ENCODE results near the gene ZNF138. TPM values are rescaled to one million over a fixed set of nuclear protein-coding genes. Genes with fewer than 3 reads are reported as not detected.

Gene ZNF138
- total and polyA plus RNA-seq, 10 of the 15 experiments (the other 5 are each of a cell fraction or from before 2014, with no cell fraction given): 5.9 to 14.9 (median 12.4) TPM

DNA sequence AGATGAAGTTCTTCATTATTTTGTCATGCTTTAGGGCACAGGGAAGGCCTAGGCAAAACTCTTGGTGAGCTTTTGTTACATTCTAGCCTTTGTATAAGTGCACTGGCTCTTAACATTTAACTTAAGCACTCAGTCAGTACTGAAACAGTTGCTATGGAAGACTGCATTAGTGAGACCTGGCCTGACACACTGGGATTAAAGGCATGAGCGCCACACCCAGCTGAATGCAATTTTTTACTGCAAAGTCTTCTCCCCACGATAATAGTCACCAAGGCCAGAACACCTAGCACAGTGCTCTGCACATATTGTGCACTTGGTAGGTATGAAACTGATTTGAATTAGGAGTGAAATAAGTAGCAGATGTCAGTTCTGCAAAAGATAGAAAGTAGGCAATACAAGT lies 41.2 kb upstream of the ZNF138 start (continued):
- TF ChIP-seq, protein P1, sequence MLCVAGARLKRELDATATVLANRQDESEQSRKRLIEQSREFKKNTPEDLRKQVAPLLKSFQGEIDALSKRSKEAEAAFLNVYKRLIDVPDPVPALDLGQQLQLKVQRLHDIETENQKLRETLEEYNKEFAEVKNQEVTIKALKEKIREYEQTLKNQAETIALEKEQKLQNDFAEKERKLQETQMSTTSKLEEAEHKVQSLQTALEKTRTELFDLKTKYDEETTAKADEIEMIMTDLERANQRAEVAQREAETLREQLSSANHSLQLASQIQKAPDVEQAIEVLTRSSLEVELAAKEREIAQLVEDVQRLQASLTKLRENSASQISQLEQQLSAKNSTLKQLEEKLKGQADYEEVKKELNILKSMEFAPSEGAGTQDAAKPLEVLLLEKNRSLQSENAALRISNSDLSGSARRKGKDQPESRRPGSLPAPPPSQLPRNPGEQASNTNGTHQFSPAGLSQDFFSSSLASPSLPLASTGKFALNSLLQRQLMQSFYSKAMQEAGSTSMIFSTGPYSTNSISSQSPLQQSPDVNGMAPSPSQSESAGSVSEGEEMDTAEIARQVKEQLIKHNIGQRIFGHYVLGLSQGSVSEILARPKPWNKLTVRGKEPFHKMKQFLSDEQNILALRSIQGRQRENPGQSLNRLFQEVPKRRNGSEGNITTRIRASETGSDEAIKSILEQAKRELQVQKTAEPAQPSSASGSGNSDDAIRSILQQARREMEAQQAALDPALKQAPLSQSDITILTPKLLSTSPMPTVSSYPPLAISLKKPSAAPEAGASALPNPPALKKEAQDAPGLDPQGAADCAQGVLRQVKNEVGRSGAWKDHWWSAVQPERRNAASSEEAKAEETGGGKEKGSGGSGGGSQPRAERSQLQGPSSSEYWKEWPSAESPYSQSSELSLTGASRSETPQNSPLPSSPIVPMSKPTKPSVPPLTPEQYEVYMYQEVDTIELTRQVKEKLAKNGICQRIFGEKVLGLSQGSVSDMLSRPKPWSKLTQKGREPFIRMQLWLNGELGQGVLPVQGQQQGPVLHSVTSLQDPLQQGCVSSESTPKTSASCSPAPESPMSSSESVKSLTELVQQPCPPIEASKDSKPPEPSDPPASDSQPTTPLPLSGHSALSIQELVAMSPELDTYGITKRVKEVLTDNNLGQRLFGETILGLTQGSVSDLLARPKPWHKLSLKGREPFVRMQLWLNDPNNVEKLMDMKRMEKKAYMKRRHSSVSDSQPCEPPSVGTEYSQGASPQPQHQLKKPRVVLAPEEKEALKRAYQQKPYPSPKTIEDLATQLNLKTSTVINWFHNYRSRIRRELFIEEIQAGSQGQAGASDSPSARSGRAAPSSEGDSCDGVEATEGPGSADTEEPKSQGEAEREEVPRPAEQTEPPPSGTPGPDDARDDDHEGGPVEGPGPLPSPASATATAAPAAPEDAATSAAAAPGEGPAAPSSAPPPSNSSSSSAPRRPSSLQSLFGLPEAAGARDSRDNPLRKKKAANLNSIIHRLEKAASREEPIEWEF (IDR thresholded peaks at IDR 0.05; ENCODE audit: insufficient replicate concordance, low read depth, low read length): no peak
- TF ChIP-seq, protein P2, sequence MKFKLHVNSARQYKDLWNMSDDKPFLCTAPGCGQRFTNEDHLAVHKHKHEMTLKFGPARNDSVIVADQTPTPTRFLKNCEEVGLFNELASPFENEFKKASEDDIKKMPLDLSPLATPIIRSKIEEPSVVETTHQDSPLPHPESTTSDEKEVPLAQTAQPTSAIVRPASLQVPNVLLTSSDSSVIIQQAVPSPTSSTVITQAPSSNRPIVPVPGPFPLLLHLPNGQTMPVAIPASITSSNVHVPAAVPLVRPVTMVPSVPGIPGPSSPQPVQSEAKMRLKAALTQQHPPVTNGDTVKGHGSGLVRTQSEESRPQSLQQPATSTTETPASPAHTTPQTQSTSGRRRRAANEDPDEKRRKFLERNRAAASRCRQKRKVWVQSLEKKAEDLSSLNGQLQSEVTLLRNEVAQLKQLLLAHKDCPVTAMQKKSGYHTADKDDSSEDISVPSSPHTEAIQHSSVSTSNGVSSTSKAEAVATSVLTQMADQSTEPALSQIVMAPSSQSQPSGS (IDR thresholded peaks at IDR 0.05; ENCODE audit: low read length): no peak
- no peak for TF ChIP-seq ZNF274 (IDR thresholded peaks at IDR 0.05; ENCODE audit: insufficient read depth, insufficient read length)

DNA sequence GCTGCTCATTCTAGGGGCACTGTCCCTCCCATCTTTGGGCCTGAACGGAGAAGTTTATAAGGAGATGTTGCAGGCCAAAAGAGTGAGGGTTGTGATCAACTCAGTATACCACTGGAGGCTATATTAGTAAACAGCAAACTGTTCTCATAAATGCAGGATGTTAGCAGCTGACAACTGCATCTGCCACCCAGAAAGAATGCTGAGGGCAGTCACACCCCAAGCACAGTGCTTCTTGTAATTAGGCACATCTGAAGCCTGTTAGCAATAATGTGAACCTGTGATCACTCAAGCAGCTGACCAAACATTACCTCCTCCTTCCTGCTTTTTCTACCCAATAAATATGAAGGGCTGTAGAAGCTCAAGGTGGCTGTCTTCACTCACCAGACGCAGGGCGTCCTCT lies 38.4 kb upstream of the ZNF138 start:
- Histone ChIP-seq H4K20me1 (ENCODE audit: control insufficient read depth, insufficient read depth) (no peaks in the 10 kb centered on the region), H3K4me1 (ENCODE audit: control insufficient read depth, insufficient read depth, low read length) (no peaks in the 10 kb centered on the region), H3K4me3 (no peak overlapping the region), H3K27me3 (replicated peaks in 1 of 2; ENCODE audit: control insufficient read depth in 2 of 2, insufficient read depth in 2 of 2, low read length in 1 of 2) (no peaks in the 10 kb centered on the region), H2AFZ (ENCODE audit: control insufficient read depth, low read depth, low read length) (no peak overlapping the region), H3K36me3 (ENCODE audit: control insufficient read depth in 2 of 2, insufficient read depth in 2 of 2, low read length in 1 of 2) (no peaks in the 10 kb centered on the region), H3K79me2 (ENCODE audit: control insufficient read depth, insufficient read depth, low read length) (no peaks in the 10 kb centered on the region), H3K9ac (ENCODE audit: control insufficient read depth, insufficient read depth, low read length) (no peak overlapping the region), H3K9me3 (replicated peaks; ENCODE audit: control insufficient read depth, insufficient read depth, low read length) (no peaks in the 10 kb centered on the region), H3K4me2 (ENCODE audit: control insufficient read depth, insufficient read depth) (no peak overlapping the region), H3K27ac (ENCODE audit: control insufficient read depth, insufficient read depth) (no peak overlapping the region)
- intact Hi-C loops (cut with micrococcal nuclease; ENCODE audit: unreplicated experiment) (no loop called here), in situ Hi-C loops (cut with MboI) (no loop called here)
- ChIA-PET RAD21 (ENCODE audit: unreplicated experiment) (no interaction called here), POLR2A (interaction anchor here (0.6 kb wide), 1 partner anchor 39 kb away, joined by 6 read pairs; no protein-coding TSS in a partner anchor), SMC1A (ENCODE audit: uncharacterized antibody, unreplicated experiment) (no interaction called here), CTCF (no interaction called here)
- no peak for FAIRE-seq
- no peak for DNase-seq (ENCODE audit: low read depth, low spot score)
- no TSS peak for BruUV-seq (replicated peaks)
- ATAC-seq: no peak
- 74% methylated on average over 3 of the region's 3 CpGs for WGBS (ENCODE audit: insufficient coverage, insufficient replicate concordance, low lambda C conversion rate, missing lambda C conversion rate)
- TF ChIP-seq CREM (IDR thresholded peaks at IDR 0.05; ENCODE audit: low read depth) (no peak), STAT3 (IDR thresholded peaks at IDR 0.05; ENCODE audit: low read depth, low read length) (no peak), TBL1XR1 (IDR thresholded peaks at IDR 0.05; ENCODE audit: low read depth, low read length) (no peak), STAT1 (conservative IDR thresholded peaks at IDR 0.05) (no peak), TCF7 (IDR thresholded peaks at IDR 0.05; ENCODE audit: borderline replicate concordance) (no peak), HDGF (IDR thresholded peaks at IDR 0.05) (no peak), IRF4 (IDR thresholded peaks at IDR 0.05; ENCODE audit: low read depth, low read length) (no peak), SP1 (IDR thresholded peaks at IDR 0.05; ENCODE audit: low read depth, low read length) (no peak)
- TF ChIP-seq, protein P3, sequence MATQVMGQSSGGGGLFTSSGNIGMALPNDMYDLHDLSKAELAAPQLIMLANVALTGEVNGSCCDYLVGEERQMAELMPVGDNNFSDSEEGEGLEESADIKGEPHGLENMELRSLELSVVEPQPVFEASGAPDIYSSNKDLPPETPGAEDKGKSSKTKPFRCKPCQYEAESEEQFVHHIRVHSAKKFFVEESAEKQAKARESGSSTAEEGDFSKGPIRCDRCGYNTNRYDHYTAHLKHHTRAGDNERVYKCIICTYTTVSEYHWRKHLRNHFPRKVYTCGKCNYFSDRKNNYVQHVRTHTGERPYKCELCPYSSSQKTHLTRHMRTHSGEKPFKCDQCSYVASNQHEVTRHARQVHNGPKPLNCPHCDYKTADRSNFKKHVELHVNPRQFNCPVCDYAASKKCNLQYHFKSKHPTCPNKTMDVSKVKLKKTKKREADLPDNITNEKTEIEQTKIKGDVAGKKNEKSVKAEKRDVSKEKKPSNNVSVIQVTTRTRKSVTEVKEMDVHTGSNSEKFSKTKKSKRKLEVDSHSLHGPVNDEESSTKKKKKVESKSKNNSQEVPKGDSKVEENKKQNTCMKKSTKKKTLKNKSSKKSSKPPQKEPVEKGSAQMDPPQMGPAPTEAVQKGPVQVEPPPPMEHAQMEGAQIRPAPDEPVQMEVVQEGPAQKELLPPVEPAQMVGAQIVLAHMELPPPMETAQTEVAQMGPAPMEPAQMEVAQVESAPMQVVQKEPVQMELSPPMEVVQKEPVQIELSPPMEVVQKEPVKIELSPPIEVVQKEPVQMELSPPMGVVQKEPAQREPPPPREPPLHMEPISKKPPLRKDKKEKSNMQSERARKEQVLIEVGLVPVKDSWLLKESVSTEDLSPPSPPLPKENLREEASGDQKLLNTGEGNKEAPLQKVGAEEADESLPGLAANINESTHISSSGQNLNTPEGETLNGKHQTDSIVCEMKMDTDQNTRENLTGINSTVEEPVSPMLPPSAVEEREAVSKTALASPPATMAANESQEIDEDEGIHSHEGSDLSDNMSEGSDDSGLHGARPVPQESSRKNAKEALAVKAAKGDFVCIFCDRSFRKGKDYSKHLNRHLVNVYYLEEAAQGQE (IDR thresholded peaks at IDR 0.05; ENCODE audit: low read depth, low read length): no peak
